ENCODE data around the gene GABRB2.

GABRB2 gene

GRCh38 chr5:161403996-161404395, 142.5 kb downstream of the GABRB2 start:
- TF ChIP-seq CTCF (conservative IDR thresholded peaks at IDR 0.05; ENCODE audit: low read depth, low read length) = no peak
- no peaks in the 10 kb centered on the region for H4K20me1 ChIP-seq (ENCODE audit: insufficient read depth)

GRCh38 chr5:161403121-161403520, 143.4 kb downstream of the GABRB2 start:
- Histone ChIP-seq H3K4me1 (ENCODE audit: low read depth, poor library complexity, severe bottlenecking) (no peaks in the 10 kb centered on the region), H3K27me3 (ENCODE audit: insufficient read depth, low read depth) (no peaks in the 10 kb centered on the region), H3K4me2 (no peak overlapping the region), H3K27ac (no peak overlapping the region), H3K9ac (no peak overlapping the region), H3K36me3 (ENCODE audit: insufficient read depth) (no peaks in the 10 kb centered on the region), H2AFZ (ENCODE audit: low read depth) (no peak overlapping the region), H4K20me1 (ENCODE audit: insufficient read depth) (no peaks in the 10 kb centered on the region), H3K79me2 (ENCODE audit: insufficient read depth, low read depth) (no peaks in the 10 kb centered on the region), H3K4me3 (IDR thresholded peaks at IDR 0.05; ENCODE audit: insufficient read depth, low read depth, low read length) (no peak overlapping the region)
- no peak for TF ChIP-seq CTCF (conservative IDR thresholded peaks at IDR 0.05; ENCODE audit: low read depth, low read length)

More at GRCh38 chr5:161403996-161404395, 142.5 kb downstream of the GABRB2 start:
- Histone ChIP-seq H3K27me3 (ENCODE audit: insufficient read depth, low read depth) (no peaks in the 10 kb centered on the region), H3K4me3 (IDR thresholded peaks at IDR 0.05; ENCODE audit: insufficient read depth, low read depth, low read length) (no peak overlapping the region), H3K4me2 (no peak overlapping the region), H3K27ac (no peak overlapping the region), H3K9ac (no peak overlapping the region), H3K4me1 (ENCODE audit: low read depth, poor library complexity, severe bottlenecking) (no peaks in the 10 kb centered on the region), H2AFZ (ENCODE audit: low read depth) (no peak overlapping the region), H3K36me3 (ENCODE audit: insufficient read depth) (no peaks in the 10 kb centered on the region), H3K79me2 (ENCODE audit: insufficient read depth, low read depth) (no peaks in the 10 kb centered on the region)

GRCh38 chr5:161400583-161400982, 145.9 kb downstream of the GABRB2 start:
- H3K4me2 ChIP-seq = no peak overlapping the region
- no peak overlapping the region for H3K4me3 ChIP-seq (IDR thresholded peaks at IDR 0.05; ENCODE audit: insufficient read depth, low read depth, low read length)
- no peak overlapping the region for H3K9ac ChIP-seq
- H3K27ac ChIP-seq = no peak overlapping the region
- no peak overlapping the region for H2AFZ ChIP-seq (ENCODE audit: low read depth)
- H3K4me1 ChIP-seq (ENCODE audit: low read depth, poor library complexity, severe bottlenecking) = no peaks in the 10 kb centered on the region
- no peaks in the 10 kb centered on the region for H4K20me1 ChIP-seq (ENCODE audit: insufficient read depth)
- TF ChIP-seq CTCF (conservative IDR thresholded peaks at IDR 0.05; ENCODE audit: low read depth, low read length) = no peak
- H3K27me3 ChIP-seq (ENCODE audit: insufficient read depth, low read depth) = no peaks in the 10 kb centered on the region
- no peaks in the 10 kb centered on the region for H3K79me2 ChIP-seq (ENCODE audit: insufficient read depth, low read depth)
- H3K36me3 ChIP-seq (ENCODE audit: insufficient read depth) = no peaks in the 10 kb centered on the region

- Histone ChIP-seq H3K9ac (no peak overlapping the region), H3K79me2 (ENCODE audit: insufficient read depth, low read depth) (no peaks in the 10 kb centered on the region), H4K20me1 (ENCODE audit: insufficient read depth) (no peaks in the 10 kb centered on the region), H3K4me1 (ENCODE audit: low read depth, poor library complexity, severe bottlenecking) (no peaks in the 10 kb centered on the region), H3K27ac (no peak overlapping the region), H2AFZ (ENCODE audit: low read depth) (no peak overlapping the region), H3K36me3 (ENCODE audit: insufficient read depth) (no peaks in the 10 kb centered on the region), H3K4me3 (IDR thresholded peaks at IDR 0.05; ENCODE audit: insufficient read depth, low read depth, low read length) (no peak overlapping the region), H3K4me2 (no peak overlapping the region), H3K27me3 (ENCODE audit: insufficient read depth, low read depth) (no peaks in the 10 kb centered on the region)
- TF ChIP-seq CTCF (conservative IDR thresholded peaks at IDR 0.05; ENCODE audit: low read depth, low read length) = no peak
Observed at GRCh38 chr5:161399996-161400562, 146.4 kb downstream of the GABRB2 start.
